Endometrial microvascular endothelial cells (primary cell): ENCODE measurements around the gene HPS1. TPM values are rescaled to one million over a fixed set of nuclear protein-coding genes. Genes with fewer than 3 reads are reported as not detected.

Source experiments
- in situ Hi-C: cut with HindIII; loops from 2 replicates; pipeline ENCODE4 v1.10.0; 2017; ENCODE audit warnings: low sequenced_read_pairs, low pct_unique_long_range_greater_than_20kb; ENCODE audit errors: inconsistent ontology term
- total RNA-seq: library from RNA; depleted of rRNA; stranded (reverse); fragments of >200 nt; gene quantifications from one replicate; pipeline ENCODE4 v1.2.3, GENCODE V29; 2015; ENCODE audit errors: inconsistent ontology term

Gene HPS1
- total RNA-seq, 1 donor from 2014 or later, result 44.5 TPM

DNA sequence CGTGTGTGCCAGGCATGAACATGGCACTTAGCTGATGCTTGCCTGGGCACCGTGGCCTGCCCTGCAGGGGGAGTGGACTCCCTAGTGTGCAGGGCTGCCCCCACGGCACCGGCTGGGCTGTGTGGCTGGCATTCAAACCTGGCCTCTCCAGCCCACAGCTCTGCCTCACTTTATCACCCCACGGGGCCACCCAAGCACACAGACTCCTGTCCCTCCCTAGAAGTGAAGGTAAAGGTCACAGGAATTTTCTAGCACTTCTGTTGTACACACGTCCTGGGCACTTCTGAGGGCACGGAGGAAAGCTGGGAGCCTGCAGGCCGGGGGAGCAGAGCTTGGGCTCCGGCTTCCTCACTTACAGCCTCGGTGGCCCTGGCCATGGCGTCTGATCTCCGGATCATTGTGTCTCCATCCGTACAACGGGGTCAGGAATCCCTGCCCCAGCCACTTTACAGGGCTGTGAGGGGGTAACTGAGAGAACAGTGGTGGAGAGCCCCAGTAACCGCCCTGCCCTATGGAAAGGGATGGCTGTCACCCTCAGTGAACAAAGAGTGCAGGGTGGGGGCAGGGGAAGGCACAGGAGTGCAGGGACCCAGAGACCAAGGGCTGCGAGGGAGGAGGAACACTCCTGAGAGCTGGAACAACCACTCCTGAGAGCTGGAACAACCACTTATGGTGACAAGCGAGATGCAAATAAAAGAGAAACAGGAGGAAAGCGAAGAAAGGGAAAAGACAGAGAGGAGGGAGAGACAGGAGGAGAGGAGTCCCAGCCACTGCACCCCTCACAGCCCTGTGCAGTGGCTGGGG, 27.9 kb downstream of the HPS1 start:
- in situ Hi-C loops, result no loop called here

DNA sequence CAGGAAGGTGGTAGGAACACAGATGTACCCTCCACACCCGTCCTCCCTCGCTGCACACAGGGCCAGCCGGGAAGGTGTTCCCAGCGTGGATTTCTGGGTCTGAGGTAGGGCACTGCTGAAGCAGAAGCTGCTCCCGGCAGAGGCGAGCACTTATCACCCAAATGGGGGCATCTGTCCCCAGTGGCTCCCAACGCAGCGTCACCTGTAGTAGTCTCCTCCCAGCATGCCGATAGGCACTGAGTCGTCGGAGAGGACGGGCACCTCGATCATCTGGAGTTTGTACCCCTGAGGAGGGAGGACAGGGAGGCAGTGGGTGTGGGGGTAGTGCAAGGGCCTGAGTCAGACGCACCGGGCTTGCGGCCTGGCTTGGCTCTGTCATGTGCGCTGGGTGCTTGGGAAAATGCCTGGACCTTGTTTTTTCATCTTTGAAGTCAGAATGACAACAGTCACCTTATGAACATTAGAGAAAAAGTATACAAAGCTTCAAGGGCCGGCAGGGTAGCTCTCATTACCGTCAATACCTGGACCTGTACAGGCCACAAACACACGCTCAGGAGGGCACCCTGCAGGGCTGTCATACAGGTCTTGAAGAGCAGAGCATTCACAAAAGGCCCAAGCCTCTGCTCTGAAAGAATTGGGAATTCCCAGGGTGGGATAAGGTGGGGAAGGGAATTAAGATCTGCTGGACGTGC, 28.6 kb downstream of the HPS1 start:
- in situ Hi-C loops, result no loop called here

DNA sequence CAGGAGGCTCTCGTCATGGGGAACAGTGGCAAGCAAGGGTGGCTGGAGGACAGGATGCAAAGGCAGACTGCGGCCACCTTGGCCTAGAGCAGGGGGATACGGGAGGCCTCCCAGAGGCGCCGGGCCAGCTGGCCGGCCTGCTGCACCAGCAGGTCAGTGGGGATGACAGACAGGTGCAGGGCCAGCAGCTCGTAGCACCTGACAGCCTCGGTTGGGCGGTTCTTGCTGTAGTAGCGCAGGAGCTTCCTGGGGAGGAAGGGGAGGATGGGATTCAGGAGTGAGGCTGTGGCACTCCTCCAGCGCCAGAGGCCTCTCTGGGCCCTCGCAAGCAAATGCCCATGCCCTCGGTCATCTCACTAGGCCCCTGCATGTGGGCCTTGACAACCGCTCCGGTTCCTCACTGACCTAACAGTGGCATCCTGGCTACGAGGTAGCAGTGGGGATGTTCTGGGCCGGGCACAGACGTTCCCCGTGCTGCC, 29.2 kb downstream of the HPS1 start:
- in situ Hi-C loops, result no loop called here

DNA sequence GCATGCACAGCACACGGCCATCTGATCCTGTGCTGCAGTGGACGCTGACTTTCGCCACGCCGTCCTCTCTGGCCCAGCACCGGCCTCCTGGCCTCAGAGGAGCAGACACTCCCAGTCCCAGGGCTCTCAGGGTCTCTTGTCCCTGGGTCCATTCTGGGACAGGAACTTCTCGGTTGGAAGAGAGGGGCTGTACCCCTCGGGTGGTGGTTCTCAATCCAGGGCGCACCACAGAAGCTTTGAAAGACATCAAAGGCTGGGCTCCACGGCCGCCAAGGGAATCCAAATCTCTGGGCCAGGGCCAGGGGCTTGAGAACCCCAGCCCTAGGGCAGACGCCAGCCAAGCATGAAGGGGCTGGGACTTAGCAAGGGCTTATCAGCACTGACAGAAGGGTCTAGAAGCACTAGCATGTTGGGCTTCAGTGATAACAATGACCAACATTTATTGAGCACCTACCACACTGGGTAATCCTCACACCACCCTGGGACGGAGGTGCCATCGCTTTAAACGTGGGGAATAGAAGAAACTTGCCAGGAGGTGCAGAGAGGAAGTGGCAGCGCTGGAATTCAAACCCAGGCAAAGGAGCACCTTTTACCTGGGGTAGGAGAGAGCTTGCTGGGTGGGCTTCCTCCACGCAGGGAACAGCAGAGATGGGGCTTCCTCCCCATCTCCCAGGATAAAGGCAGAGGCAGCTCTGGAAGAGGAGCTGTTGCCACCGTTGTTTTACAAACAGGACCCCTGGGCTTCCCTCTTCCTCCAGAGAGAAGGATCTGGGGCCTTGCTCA, 29.9 kb downstream of the HPS1 start:
- in situ Hi-C loops, result no loop called here

DNA sequence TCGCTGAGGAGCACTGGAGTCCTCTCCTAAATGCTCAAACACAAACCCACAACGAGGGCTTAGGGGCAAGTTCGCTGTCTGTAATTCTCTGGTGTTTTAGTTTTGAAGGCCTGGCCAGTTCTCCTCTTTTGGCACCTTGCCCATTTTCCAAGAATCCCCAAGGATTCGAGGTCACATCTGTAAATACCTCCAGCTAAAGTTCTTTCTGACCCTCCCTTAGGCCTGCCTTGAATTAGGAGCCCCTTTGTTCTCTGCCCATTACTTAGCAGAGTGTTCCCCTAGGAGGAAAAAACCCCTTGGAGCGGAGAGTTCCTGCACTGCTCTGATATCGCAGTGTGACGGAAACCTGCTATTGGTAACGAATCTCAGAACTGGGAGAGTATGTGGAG, 31.0 kb downstream of the HPS1 start:
- in situ Hi-C loops, result no loop called here

DNA sequence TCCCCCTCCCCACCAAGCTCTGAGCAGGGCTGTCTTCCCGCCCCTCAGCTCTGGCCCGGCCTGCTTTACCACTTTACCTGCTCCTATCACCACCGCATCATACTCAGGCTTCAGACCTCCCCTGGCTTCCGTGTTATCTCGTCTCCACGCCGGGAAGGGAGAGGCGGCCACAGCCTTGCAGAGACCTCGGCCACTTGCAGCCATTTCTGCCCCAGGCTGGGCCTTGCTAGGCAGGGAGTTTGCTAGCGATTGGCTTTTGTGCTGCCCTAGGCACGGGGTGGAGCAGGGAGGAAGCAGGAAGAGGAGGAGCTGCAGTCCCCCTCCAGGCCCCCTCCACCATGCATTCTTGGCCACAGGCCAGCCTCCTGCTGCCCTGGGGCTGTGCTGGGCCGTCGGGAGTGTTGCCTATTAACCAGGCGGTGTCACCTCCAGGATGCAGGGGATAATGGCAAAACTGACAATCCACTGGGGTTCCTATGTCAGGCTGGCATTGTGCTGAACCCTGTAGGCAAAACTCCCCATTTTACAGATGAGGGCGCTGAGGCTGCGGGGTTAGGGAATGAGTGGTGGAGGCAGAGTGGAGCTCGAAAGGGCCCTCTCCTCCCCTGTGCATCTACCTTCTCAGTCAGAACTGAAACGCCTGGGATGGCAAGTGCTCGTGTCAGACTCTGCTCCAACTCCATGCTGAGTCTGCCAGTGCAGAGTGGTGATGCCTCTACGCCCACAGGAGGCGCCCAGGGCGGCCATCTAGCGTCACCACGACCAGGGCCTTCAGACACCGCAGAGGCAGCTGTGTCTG, 31.6 kb downstream of the HPS1 start, which contains the start of gene PYROXD2:
Gene PYROXD2 (minus strand): TSS at position 251 of the 799 bp plus-strand sequence. CDS start 47 bp downstream, at position 204.
- in situ Hi-C loops, result no loop called here

DNA sequence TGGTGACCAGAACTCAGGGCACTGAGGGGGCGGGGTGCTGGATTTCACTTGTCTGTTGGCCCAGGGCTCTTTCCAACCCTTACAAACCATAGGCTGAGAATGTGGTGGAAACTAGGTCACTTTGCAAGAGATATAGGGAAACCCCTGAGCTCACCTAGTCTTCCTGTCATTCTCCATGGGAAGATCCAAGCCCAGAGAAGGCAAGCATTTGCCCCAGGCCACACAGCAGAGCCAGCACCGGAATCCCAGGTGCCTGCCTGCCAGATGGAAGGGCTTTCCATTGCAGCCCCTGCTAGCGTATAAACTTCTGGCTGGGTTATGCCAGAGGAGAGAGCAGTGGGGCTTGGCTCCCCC, 32.2 kb downstream of the HPS1 start:
- in situ Hi-C loops, result no loop called here

DNA sequence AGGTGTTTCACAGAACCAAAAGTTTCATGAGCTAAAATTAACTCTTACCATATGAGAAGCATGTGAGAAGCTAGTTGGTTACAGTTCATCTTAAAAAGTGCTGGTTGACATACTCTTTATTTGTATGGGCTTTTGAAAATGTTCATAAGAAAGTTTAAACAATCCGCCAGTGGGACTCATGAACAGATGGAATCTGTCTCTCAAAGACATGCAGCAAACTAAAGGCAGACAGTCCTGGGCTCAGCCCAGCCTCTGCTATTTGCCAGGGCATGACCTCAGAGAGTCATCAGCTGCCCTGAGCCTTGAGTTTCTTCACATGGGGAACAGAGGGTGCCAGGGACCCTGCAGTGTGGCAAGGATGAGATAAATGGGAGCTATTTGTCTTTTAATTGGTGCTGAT, 35.0 kb downstream of the HPS1 start:
- in situ Hi-C loops, result no loop called here

DNA sequence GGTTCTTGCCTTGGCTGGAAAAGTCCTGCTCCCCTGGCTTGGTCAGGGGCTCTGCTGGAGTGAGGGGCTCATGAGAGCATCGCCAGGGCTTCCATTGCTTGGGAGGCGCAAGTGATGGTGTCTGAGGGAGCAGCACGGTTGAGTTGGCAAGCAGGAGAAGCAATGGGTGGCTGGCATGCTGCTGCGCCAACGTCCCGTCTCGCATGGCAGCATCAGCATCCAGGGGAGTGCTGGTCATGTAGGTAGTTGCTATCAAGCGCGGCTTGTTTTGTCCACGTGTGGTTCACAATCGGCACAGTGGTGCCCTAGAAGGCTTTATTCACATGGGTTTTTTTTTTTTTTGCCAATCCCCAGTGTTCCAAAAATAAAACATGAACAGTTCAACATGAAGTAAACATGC, 35.6 kb downstream of the HPS1 start:
- in situ Hi-C loops, result no loop called here

DNA sequence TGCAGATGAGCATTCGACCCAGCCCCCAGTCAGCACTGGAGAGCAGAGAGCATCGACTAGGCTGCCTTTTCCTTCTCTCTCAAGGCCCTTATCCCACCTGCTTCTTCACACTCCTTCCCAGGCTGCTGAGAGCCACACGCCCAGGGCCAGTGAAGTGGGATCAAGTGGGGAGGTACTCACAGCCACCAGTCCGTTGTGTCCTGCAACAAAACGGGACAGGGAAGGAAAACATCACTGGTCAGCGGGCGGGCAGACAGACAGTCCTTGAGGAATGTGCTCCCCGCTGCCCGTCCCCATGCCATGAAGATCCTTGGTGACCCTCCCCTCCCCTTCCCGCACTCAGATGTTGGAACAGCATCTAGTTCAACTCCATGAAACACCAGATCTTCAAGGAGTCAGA, 36.0 kb downstream of the HPS1 start:
- in situ Hi-C loops, result no loop called here

DNA sequence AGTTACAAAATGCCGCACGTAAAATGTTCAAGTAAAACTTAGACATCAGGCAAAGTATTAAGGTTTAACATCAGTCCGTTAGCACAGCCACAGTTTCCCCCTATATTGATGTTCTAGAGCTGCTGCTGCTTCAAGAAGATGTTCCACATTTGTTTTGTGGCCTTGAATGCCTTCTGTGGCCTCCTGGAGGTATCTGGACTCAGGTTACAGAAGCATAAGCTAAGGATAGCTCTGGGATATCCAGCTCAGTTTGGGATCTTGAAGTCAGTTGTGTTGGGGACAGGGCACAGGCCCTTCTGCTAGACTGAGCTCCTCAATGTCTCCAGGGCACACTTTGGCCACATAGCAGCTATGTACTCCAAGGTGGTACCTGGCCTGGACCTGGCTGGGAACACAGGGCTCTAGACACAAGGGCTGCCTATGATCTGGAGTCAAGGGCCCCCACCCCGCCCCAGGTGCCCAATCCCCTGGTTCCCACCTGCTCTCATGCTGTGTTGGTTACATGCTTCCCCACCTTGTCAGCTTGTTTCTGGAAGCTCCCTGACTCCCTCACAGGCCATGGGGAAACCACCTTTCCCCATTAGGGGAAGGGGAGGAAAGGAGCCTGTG, 36.5 kb downstream of the HPS1 start:
- in situ Hi-C loops, result no loop called here

DNA sequence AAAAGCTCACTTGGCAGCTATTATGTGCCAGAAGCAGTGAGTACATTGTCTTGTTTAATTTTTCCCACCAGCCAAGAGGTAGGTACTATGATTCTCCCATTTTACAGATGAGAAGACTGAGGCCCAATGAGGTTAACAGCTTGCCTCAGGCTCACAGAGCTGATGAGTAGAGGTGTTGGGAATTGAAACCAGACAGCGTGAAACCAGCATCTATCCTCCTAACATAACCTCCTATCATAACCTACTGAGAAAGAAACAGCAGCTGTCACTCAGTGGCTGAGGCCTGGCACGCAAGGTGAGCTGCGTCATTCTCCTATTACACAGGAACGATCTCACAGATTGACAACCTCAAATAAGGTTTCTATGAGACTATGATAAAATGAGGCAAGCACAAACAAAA, 37.9 kb downstream of the HPS1 start:
- in situ Hi-C loops, result no loop called here

DNA sequence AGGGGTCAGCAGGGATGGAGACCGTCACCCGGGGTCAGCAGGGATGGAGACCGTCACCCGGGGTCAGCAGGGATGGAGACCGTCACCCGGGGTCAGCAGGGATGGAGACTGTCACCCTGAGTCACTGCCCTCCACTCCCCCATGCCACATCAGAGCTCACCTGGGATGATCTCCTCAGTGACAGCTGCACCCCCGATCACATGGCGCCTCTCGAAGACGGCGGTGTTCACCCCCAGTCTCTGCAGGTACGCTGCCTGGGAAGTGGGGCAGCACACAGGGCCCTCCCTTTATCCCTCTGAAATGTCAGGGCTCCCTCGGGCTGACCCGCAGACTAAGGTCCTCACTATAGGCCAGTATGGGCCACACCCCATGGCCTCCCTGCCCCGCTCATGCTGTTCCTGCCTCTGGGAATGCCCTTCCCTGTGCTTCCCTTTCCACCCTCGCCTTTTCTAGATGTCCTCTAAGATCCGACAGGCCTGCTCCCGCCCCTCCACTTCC, 38.9 kb downstream of the HPS1 start:
- in situ Hi-C loops, result no loop called here

DNA sequence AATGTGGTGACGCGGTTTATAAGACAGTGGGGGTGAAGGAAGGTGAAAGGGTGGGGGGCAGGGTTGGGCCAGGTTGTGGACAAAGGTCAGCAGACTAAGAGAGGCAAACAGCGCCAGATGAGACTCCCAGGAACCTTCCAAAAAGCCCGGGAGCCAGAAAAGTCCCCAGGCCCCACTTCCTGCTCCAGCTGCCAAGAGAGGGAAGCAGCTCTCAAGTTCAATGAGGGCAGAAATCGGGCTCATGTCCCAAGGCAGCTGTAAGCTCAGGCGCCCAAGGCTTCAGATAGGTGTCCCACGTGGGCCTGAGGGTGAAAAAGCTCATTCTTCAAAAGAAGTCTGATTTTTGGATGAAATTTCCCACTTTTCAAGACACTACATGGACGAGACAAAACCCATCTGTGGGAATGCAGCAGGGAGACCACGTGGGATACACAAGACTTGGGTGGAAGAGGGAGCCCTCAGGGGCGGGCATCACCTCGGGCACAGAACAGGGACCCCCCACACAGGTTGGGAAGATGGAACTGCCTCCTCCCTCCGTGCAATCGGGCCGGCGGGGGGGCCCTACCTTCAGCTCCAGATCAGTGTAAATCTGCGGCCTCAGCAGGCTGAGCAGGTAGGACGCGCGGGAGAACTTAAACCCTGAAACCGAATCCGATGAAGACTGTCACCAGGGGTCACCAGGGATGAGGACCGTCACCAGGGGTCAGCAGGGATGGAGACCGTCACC, 39.6 kb downstream of the HPS1 start:
- in situ Hi-C loops, result no loop called here

DNA sequence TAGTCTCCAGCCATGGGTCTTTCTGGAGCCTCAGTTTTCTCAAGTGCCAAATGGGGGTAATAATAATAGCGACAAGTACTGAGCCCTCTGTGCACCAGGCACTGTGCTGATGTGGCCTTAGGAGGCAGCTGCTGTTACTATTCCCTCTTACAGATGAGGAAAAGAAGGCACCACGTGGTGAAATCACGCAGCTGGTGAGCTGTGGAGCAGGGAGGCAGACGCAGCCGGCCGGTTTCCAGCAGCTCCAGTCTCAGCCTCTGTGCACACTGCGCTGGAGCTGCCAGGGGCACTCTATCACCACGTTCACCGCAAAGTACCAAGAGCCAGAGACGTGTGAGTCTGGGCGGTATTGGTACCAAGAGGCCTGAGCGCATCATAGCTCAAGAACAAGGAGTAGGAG, 41.3 kb downstream of the HPS1 start:
- in situ Hi-C loops, result no loop called here

DNA sequence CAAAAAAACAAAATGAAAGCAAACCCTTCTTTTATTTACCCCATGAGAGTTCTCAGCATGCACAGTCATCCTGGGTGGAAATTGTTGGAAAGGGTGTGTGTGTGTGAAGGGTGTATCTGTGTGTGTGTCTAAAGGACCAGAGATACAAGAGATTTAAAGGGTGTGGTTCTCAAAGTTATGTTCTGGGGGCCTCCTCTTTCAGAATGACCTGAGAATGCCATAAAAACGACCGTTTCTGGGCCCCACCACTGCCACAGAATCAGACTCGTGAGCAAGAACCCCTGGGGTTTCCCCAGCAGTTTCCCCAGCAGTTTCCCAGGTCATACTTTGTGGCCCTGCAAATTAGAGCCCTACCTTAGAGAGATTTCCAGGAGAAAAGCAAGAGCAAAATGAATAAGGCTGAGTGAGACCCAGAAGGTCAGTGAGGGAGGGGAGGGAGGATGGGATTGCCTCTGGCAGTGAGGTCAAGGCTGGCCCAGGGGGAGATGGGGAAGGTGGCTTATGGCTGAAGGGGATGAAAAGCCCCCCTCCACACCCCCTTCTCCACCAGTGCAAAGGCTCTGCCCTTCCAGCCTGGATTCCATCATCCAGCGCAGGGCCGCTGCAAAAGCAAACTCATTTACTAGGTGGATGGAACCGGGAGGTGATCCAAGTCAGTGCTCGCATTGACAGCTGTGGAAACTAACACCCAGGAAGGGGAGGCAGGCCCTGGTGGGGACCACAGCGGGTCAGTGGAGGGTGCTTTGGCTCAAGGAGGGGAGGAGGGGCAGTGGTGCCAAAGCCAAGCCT, 42.0 kb downstream of the HPS1 start:
- in situ Hi-C loops, result no loop called here
